Sigmoid colon (tissue), 4 donors: ENCODE data around the gene ARHGAP9.

ENCODE experiments used
- CTCF ChIP-seq, 4 experiments: fragments of 450-650 bp in 3 of 4; fragments of 200-600 bp in 1 of 4; IDR thresholded peaks; one replicate each; pipeline ENCODE4 v1.5.1; 2016 to 2019; ENCODE audit warnings: antibody characterized with exemption in 4 of 4, mild to moderate bottlenecking in 3 of 4, moderate library complexity in 2 of 4
- EP300 ChIP-seq, 4 donors: sonication (generic); formaldehyde crosslinking; IDR thresholded peaks; one replicate each; pipeline ENCODE4 v1.6.1; 2017; ENCODE audit warnings: antibody characterized with exemption in 4 of 4
- POLR2A ChIP-seq, 2 donors: fragments of 450-650 bp; IDR thresholded peaks; one replicate each; pipeline ENCODE4 v1.6.1; 2016; ENCODE audit warnings: antibody characterized with exemption in 2 of 2, mild to moderate bottlenecking in 2 of 2, moderate library complexity in 2 of 2
- POLR2AphosphoS5 ChIP-seq, 4 donors: sonication (generic); formaldehyde crosslinking; IDR thresholded peaks; one replicate each; pipeline ENCODE4 v1.6.1; 2017; ENCODE audit warnings: antibody characterized with exemption in 4 of 4

GRCh38 chr12:57474862-57475261 lies 4.8 kb downstream of the ARHGAP9 start:
- TF ChIP-seq CTCF (IDR thresholded peaks at IDR 0.05) (no peak), POLR2A (IDR thresholded peaks at IDR 0.05) (no peak), POLR2AphosphoS5 (IDR thresholded peaks at IDR 0.05) (no peak), EP300 (IDR thresholded peaks at IDR 0.05) (no peak)
